NOMO-1 treated with DMSO at 0.1 percent for 48 hours (cell line): Measurements from ENCODE around the gene RBM6.
A peak's percentile ranks its signal among the peaks of the same experiment; 100 is the strongest.
"Not testable (repeated sequence)": the region's sequence is repeated elsewhere in the genome, so short reads cannot be mapped to it uniquely, and the experiment has no call there.

Source experiments
- DNase-seq: peaks from one replicate; lab custom pipeline; 2025; ENCODE audit not compliant: unreplicated experiment; lab: John Stamatoyannopoulos, UW

RBM6 gene

GRCh38 chr3:49939858-49940666 is at the start of gene RBM6:
Gene RBM6 (plus strand): TSS chr3:49940150. CDS start chr3:49962642, 22,492 bp downstream.
- DNase-seq: peak; percentile 99

GRCh38 chr3:49895791-49896190 is 44.2 kb upstream of the RBM6 start:
- DNase-seq: no peak

DNA sequence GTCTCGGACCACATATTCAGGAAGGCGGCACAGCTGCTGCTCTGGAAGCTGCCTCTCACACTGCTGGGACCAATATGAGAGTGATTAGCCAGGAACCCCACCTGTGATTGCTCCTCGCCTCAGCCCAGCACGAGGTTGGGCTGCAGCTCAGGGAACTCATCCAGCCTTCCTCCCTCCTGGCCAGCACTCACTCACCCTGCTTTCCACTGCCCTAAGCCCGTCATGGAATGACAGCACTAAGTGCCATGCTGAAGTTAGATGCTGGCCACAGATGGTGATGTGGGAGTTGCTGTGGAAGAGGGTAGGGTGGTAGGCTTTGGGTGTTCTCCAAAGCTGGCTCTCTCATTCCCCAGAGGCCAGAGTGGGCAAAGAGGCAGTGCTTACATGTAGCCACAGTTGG is 43.6 kb upstream of the RBM6 start:
- DNase-seq: no peak

GRCh38 chr3:49898991-49899390 is 41.0 kb upstream of the RBM6 start:
- no peak for DNase-seq

- DNase-seq: peak; percentile 30
These were observed 40.1 kb upstream of the RBM6 start for GRCh38 chr3:49899815-49900214.

- DNase-seq: no peak
These were observed 39.3 kb upstream of the RBM6 start for GRCh38 chr3:49900491-49901153.

DNA sequence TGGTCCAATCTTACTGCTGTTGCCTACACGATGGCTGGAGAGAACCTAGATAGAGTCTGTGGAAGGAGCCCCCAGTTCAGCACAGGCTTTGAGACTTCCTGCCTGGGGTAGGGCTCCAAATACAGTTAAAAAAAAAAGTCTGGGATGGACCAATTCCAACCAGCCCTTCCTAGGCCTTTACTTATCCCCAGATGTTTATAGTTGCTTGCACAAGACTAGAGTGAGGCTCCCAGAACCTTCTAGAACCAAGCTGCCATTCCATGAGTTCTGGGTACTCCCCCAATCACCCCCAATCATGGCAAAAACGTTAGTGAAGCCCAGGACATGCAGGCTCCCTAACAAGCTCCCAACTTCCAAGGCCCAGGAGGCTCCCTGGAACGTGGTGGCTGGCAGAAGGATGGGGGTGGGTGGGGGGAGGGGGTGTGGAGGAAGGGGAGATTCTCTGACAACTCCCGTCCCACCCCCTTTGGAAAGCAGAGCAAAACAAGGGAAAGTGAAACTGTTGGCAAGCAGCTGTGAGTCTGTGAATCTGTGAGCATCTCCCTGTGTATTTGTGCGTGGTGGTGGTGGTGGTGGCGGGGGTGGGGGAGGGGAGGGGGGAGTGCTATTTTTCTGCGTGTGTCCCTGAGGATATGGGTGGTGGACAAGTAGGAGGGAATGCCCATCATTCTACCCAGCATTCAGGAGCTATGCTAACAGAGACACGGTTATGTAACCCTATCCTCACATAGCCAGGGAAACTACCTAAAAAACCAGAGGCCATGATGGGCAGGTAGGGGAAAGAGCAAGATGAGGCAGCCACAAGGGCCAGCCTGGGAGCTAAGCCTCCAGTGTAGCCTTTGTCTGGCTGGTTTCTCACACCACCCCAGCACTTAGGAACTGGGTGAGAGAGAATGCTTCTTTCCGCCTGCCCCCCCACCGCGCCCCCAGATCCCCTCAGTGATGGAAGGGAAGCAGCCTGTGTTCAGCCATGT is 38.3 kb upstream of the RBM6 start:
- DNase-seq: no peak

GRCh38 chr3:49902511-49903345 is 37.2 kb upstream of the RBM6 start:
- no peak for DNase-seq

DNA sequence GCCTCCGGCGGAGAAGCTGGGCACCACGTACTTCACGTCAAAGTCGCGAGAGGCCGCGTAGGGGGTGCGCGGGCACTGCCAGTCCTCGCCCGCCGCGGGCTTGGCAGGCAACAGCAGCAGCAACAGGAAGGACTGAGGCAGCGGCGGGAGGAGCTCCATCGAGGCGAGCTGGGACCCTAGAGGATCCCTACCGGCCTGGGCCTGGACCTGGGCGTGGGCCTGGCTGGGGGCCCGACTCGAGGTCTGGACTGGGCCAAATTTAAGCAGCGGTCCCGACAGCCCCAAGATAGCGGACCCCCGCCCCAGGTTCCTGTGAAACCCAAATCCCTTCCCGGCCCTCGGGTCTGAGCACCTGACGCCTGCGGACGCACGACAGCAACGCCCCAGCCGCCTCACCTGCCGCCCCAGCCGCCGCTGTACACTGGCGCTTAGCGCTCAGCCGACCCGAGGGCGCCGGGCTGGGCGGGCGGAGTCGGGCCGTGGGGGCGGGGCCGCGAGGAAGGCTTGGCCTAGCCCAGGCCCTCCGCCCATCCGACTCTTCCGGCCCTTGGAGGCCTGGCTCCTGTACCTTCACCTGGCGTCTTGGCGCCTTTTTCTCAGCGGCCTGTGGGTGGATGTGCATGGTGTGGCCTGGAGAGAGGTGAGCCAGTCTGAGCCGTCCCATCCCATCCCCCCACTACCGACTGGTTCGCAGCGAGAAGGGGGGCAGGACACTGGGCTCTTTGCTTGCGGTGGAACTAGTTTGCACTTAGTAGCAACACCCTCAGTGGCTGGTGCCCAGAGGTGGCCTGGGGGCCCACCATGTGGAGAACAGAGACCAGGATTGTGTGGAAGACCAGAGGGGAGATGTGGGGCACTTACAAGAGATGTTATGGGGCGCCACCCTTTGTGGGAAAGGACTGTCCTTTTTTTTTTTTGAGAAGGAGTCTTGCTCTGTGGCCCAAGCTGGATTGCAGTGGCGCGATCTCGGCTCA is 36.2 kb upstream of the RBM6 start, which contains the start of gene MST1R:
Gene MST1R (minus strand): TSS at position 423 of the 974 bp plus-strand sequence. CDS start 264 bp downstream, at position 159.
- DNase-seq: peak; percentile 82

DNA sequence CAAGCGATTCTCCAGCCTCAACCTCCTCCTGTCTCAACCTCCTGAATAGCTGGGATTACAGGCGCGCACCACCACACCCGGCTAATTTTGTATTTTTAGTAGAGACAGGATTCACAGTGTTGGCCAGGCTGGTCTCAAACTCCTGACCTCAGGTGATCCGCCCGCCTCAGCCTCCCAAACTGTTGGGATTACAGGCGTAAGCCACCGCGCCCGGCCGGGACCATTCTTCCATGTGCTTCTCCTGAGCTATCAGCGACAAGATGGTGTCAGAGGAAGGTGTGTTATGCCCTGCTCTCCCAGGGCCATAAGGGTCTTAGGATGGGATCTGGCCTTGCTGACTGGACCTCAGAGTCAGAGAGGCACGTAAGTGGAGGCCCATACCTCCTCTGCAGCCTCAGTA is 35.5 kb upstream of the RBM6 start:
- not testable (repeated sequence) for DNase-seq

DNA sequence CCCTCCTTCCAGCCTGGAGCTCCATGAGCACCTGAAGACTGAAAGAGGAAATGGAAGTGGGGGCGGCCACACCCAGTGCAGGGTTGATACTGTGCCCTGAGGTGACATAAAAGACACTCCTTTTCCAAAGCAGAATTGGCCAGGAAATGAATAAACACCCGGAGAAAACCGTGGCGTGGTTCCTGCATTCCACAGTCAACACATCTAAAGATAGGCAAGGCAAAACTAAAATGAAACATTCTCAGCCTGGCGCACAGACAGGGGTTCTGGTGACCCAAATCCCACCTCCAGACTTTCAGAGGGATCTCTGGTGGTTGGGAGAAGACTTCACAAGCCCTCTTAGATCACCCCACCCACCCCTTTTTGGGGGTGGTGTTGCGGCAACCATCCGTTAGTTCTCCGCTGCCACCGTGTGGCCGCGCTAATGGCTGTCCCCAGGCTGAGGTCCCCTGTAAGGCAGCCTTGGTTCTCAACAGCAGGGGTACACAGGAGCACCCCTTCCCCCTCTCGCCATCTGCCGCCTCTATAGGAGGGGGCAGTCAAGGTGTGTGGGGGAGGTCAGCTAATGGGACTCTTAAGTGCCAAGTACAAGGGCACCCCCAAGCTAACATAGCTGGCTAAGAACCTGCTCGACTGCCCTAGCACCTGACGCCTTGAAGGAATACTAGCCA is 33.7 kb upstream of the RBM6 start:
- peak; percentile 18 for DNase-seq

GRCh38 chr3:49908373-49909199 is 31.4 kb upstream of the RBM6 start:
- no peak for DNase-seq

DNA sequence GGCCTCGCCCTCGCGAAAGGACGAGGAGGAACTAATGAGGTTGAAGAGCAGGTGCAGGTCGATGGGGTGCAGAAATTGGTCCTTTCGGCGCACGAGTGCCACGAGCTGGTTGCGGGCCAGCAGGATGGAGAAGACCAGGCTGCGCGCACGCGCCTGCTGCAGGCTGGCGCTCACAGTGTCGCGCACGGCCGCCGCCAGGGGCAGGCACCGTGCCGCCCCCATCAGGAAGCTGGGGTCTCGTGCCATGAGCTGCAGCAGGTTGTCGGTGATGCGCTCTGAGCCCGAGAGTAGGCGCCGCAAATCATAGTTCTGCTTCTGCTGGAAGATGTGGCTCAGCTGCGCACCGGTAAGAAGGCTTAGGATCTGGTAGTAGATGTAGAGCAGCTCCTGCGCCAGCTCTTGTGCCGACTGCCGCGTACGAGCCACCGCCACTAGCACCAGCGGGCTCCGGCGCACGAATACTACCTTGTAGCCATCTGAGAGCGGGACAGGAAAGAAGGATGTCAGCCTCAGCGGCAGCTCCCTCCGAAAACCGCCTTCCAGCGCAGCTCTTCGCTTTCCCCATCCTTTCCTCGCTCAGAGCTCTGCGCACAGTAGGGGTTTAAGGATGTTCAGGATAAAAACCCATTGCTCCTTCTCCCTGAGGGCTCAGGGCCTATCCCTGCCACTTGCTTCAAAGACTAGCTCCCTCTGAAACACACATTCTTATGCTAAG is 29.4 kb upstream of the RBM6 start:
- DNase-seq: no peak

DNA sequence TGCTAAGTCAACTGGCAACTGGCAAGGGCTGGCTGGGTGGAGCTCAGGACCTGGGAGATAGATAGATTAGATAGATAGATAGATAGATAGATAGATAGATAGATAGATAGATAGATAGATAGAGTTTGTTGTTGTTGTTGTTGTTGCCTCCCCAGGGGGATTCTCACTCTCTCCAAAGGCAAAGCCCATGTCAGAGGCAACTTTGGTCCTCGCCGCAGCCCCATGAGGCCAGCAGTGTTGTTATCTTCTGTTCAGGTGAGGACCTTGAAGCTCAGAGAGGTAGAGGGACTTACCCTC is 28.9 kb upstream of the RBM6 start:
- no peak for DNase-seq

- no peak for DNase-seq
These were observed 28.3 kb upstream of the RBM6 start for GRCh38 chr3:49911611-49912010.

- DNase-seq: no peak
These were observed 27.1 kb upstream of the RBM6 start for GRCh38 chr3:49912881-49913281.

DNA sequence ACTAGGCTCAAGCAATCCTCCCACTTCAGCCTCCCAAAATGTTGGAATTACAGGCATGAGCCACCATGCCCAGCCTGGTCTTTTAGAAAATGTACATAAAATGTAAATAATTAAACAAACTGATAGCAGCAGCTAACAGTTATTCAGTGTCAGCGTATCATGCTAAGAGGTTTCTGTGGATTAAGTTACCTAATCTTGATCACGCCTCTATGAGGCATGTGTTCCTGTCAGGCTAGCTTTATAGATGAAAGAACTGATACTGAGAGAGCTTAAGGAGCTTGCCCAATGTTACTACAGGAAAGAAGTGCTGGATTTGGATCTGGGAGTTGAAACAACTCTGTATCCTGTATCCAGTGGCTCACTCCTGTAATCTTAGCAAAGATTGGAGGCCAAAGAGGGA is 25.0 kb upstream of the RBM6 start:
- DNase-seq: no peak
